Measurements from ENCODE around the gene PMEPA1. TPM values are rescaled to one million over a fixed set of nuclear protein-coding genes. Genes with fewer than 3 reads are reported as not detected.

The PMEPA1 gene
- polyA plus RNA-seq, 1 donor = 18.9 TPM

DNA sequence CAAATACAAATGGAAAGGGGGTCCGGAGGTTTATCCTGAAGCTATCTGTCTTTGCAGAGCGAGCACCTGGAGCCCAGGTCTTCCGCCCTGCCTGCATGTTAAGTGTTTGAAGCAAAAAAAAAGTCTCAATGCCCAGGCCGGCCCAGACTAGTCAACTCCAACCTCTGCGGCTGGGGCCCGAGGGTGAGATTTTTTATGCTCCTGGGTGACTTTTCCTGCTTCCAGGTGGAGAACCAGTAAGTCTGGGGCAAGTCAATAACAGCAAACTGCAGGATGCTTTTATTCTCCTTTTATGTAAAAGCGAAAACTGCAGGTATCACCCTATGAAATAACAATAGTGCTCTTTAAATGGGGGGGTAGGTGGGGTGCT, 87.6 kb downstream of the PMEPA1 start:
- H3K4me1 ChIP-seq (ENCODE audit: control insufficient read depth, insufficient read depth, low read length) = peaks cover 7% of the 10 kb centered on the region
- no peak for DNase-seq
- no peak overlapping the region for H3K4me3 ChIP-seq (ENCODE audit: low read length)
- H3K27me3 ChIP-seq (ENCODE audit: control insufficient read depth, insufficient read depth, low read length) = no peaks in the 10 kb centered on the region
- peaks cover 4% of the 10 kb centered on the region for H3K9me3 ChIP-seq (ENCODE audit: control insufficient read depth, low read depth, low read length)
- H3K27ac ChIP-seq (ENCODE audit: low read length) = no peak overlapping the region
- H3K36me3 ChIP-seq (ENCODE audit: control insufficient read depth, insufficient read depth, low read length) = no peaks in the 10 kb centered on the region
- no CpG with 5 or more reads among the region's 7 CpGs for WGBS (ENCODE audit: insufficient coverage, low lambda C conversion rate)

DNA sequence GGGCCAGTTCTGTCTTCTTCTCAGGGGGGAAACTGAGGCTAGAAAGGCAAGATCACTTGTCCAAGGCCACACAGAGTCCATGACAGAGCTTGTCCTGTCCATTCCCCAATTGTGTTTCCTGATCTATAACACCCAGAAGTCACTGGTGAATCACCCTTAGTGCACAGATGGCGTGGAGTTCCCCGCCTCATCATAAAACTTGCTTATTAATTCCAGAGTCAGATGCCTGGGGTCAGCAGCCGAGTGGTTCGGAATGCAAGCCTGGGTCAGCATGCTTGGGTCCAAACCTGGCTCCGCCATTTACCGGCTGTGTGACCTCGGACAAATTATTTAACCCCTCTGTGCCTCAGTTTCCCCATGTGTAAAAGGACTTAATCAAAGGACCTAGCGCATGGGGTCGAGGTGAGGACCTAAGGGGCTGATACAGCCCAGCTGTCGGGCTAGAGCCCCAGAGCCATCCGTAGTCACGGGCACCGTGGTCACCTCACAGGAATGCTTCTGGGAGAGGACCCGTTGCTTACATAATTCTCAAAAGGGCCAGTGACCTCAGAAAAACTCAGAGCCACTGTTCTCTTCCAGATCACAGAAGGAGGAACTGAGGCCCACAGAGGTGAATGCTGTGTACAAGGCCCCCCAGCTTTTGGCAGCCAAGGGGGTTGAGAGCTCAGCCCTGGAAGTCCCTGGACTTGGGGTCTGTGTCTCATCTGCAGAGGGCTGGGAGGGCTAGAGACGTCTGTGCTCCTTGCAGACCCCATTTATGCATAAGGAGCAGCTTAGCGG, 88.2 kb downstream of the PMEPA1 start:
- H3K27ac ChIP-seq (ENCODE audit: low read length) = no peak overlapping the region
- no CpG with 5 or more reads among the region's 16 CpGs for WGBS (ENCODE audit: insufficient coverage, low lambda C conversion rate)
- no peak for DNase-seq

DNA sequence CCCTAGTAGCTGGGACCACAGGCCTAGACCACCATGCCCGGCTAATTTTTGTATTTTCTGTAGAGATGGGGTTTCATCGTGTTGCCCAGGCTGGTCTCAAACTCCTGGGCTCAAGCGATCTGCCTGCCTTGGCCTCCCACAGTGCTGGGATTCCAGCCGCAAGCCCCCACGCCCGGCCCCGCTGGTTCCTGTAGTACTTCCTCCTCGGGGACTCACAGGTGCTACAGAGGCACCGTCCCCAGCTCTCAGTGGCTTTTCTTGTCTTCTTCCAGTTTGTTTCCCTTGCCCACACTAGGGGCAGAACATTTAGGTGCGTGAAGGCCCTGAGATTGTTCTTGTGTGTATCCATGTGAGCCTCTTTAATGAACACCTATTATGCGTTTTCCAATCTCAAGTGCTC, 88.8 kb downstream of the PMEPA1 start:
- Histone ChIP-seq H3K4me3 (ENCODE audit: low read length) (no peak overlapping the region), H3K36me3 (ENCODE audit: control insufficient read depth, insufficient read depth, low read length) (no peaks in the 10 kb centered on the region), H3K27me3 (ENCODE audit: control insufficient read depth, insufficient read depth, low read length) (no peaks in the 10 kb centered on the region), H3K9me3 (ENCODE audit: control insufficient read depth, low read depth, low read length) (peaks cover 4% of the 10 kb centered on the region), H3K4me1 (ENCODE audit: control insufficient read depth, insufficient read depth, low read length) (peaks cover 7% of the 10 kb centered on the region), H3K27ac (ENCODE audit: low read length) (no peak overlapping the region)
- no peak for DNase-seq
- 85% methylated on average over 5 of the region's 11 CpGs for WGBS (ENCODE audit: insufficient coverage, low lambda C conversion rate)

More for the DNA sequence above, 88.2 kb downstream of the PMEPA1 start:
- no peak overlapping the region for H3K4me3 ChIP-seq (ENCODE audit: low read length)
- peaks cover 7% of the 10 kb centered on the region for H3K4me1 ChIP-seq (ENCODE audit: control insufficient read depth, insufficient read depth, low read length)
- no peaks in the 10 kb centered on the region for H3K27me3 ChIP-seq (ENCODE audit: control insufficient read depth, insufficient read depth, low read length)
- peaks cover 4% of the 10 kb centered on the region for H3K9me3 ChIP-seq (ENCODE audit: control insufficient read depth, low read depth, low read length)
- no peaks in the 10 kb centered on the region for H3K36me3 ChIP-seq (ENCODE audit: control insufficient read depth, insufficient read depth, low read length)

DNA sequence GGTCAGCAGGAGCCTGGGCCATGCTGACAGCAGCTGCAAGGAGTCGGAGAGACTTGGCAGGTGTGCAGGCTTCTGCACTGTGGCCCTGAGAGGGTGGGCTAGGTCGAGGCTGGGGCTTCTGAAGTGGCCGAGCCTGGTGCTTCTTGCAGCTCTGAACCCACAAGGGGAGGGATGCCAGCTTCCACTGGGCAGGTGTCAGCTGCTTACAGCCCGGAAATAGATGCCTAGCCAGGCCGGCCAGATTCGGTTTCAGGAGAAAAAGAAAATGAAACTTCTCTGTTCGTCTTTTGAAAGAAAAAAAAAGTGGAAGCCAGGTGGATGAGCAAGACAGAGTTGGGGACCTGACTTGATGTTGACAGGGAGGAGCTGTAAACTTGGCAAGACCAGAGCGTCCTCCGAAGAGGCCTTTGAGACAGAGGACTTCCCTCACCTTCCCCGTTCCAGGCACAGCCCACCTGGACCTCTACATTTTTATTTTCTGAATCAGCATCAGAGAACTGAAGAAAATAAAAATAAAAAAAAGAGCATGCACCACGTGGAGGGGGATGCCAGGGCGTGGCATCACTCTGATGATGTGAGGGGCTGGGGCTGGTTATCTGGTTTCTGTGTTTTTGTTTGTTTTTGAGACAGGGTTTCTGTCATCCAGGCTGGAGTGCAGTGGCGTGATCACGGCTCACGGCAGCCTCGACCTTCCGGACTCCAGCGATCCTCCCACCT, 89.4 kb downstream of the PMEPA1 start, which contains the start of gene ZBP1:
ZBP1 (minus strand) TSS at position 153 of the 717 bp plus-strand sequence; CDS start at position 22, 131 bp downstream.
- H3K27ac ChIP-seq (ENCODE audit: low read length) = no peak within 1 kb of the TSS
- WGBS (ENCODE audit: insufficient coverage, low lambda C conversion rate) = 28% methylated on average over 2 of the region's 18 CpGs
- DNase-seq = peak in 1 of 2 donors; percentile 72
- H3K9me3 ChIP-seq (ENCODE audit: control insufficient read depth, low read depth, low read length) = peaks cover under 1% of the 10 kb centered on the region
- H3K27me3 ChIP-seq (ENCODE audit: control insufficient read depth, insufficient read depth, low read length) = no peaks in the 10 kb centered on the region
- H3K4me1 ChIP-seq (ENCODE audit: control insufficient read depth, insufficient read depth, low read length) = peaks cover 7% of the 10 kb centered on the region
- H3K36me3 ChIP-seq (ENCODE audit: control insufficient read depth, insufficient read depth, low read length) = no peaks in the 10 kb centered on the region
- H3K4me3 ChIP-seq (ENCODE audit: low read length) = no peak within 1 kb of the TSS

DNA sequence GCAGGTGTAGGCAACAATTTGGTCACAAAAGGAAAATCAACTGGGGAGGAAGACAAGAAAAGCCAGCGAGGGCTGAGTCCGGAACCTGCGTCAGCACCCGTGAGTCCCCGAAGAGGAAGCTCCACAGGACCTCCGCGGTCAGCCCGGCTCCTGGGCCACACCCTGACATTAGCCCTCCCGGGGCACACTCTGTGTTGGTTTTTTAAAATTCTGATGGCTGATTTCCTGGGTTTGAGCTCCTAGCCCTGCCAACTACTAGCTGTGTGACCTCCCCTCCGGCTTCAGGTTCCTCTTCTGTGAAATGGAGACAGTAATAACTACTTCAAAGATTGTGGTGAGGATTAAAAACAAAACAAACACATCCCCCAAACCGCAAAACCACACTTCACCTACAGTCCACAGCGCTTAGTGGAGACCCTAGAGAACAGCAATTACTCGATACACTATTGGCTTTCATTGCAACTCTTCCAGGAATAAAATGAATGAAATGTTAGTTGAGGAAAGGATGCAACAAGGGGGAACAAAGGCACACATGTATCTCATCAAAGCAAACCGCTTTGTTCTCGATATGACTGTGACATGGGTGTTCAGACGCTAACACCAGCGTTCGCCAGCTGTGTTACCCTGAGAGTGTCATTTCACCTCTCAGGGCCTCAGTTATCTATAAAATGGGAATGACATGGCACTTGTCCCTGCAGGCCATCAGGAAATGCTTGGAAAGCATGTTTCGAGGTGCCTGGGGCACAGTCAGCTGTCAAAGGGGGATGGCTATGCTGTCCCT, 90.6 kb downstream of the PMEPA1 start:
- Histone ChIP-seq H3K36me3 (ENCODE audit: control insufficient read depth, insufficient read depth, low read length) (no peaks in the 10 kb centered on the region), H3K9me3 (ENCODE audit: control insufficient read depth, low read depth, low read length) (no peaks in the 10 kb centered on the region), H3K27ac (ENCODE audit: low read length) (no peak overlapping the region), H3K4me3 (ENCODE audit: low read length) (no peak overlapping the region), H3K4me1 (ENCODE audit: control insufficient read depth, insufficient read depth, low read length) (peaks cover 7% of the 10 kb centered on the region), H3K27me3 (ENCODE audit: control insufficient read depth, insufficient read depth, low read length) (no peaks in the 10 kb centered on the region)
- WGBS (ENCODE audit: insufficient coverage, low lambda C conversion rate) = no CpG with 5 or more reads among the region's 19 CpGs
- DNase-seq = no peak

DNA sequence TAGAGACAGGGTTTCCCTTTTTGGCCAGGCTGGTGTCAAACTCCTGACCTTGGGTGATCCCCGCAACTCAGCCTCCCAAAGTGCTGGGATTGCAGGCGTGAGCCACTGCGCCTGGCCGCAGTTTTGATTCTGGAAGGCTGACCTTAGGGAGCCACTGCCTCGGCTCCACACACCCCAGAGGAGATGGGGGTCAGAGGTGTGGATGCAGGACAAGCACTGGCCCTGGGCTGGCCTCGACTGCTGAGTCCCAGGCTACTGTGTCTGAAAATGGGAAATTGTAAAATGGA, 91.1 kb downstream of the PMEPA1 start:
- no peaks in the 10 kb centered on the region for H3K36me3 ChIP-seq (ENCODE audit: control insufficient read depth, insufficient read depth, low read length)
- WGBS (ENCODE audit: insufficient coverage, low lambda C conversion rate) = no CpG with 5 or more reads among the region's 6 CpGs
- H3K4me3 ChIP-seq (ENCODE audit: low read length) = no peak overlapping the region
- peaks cover 7% of the 10 kb centered on the region for H3K4me1 ChIP-seq (ENCODE audit: control insufficient read depth, insufficient read depth, low read length)
- DNase-seq = no peak
- no peak overlapping the region for H3K27ac ChIP-seq (ENCODE audit: low read length)
- no peaks in the 10 kb centered on the region for H3K27me3 ChIP-seq (ENCODE audit: control insufficient read depth, insufficient read depth, low read length)
- H3K9me3 ChIP-seq (ENCODE audit: control insufficient read depth, low read depth, low read length) = no peaks in the 10 kb centered on the region

DNA sequence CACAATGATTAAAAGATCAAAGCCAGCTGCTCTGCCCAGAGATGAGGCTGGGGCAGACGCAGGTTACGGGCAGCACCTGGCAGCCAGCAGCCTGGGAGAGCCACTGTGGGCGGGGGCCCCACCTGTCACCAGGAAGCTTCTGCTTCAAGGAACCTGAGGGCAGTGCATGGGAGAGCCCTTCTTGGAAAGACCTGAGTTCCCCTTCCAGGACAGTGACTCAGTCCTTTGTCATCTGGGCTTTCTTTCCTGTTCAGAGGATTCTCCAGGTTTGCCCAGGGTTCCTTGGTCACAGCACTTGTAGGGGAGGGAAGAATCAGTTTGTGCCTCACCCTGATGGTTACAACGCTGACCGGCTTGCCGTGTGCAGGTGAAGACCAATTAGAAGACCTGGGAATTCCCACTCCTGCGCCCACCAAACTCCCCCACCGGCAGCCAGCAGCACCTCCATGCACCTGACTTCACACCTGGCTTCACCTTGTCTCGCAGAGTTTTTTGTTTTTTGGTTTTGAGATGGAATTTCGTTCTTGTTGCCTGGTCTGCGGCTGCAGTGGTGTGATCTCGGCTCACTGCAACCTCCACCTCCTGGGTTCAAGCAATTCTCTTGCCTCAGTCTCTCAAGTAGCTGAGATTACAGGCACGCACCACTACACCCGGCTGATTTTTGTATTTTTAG, 91.6 kb downstream of the PMEPA1 start:
- no peak overlapping the region for H3K4me3 ChIP-seq (ENCODE audit: low read length)
- WGBS (ENCODE audit: insufficient coverage, low lambda C conversion rate) = 60% methylated on average over 2 of the region's 14 CpGs
- H3K27me3 ChIP-seq (ENCODE audit: control insufficient read depth, insufficient read depth, low read length) = no peaks in the 10 kb centered on the region
- H3K27ac ChIP-seq (ENCODE audit: low read length) = no peak overlapping the region
- no peaks in the 10 kb centered on the region for H3K9me3 ChIP-seq (ENCODE audit: control insufficient read depth, low read depth, low read length)
- no peaks in the 10 kb centered on the region for H3K36me3 ChIP-seq (ENCODE audit: control insufficient read depth, insufficient read depth, low read length)
- peak in 1 of 2 donors; percentile 62 for DNase-seq
- peaks cover 7% of the 10 kb centered on the region for H3K4me1 ChIP-seq (ENCODE audit: control insufficient read depth, insufficient read depth, low read length)

DNA sequence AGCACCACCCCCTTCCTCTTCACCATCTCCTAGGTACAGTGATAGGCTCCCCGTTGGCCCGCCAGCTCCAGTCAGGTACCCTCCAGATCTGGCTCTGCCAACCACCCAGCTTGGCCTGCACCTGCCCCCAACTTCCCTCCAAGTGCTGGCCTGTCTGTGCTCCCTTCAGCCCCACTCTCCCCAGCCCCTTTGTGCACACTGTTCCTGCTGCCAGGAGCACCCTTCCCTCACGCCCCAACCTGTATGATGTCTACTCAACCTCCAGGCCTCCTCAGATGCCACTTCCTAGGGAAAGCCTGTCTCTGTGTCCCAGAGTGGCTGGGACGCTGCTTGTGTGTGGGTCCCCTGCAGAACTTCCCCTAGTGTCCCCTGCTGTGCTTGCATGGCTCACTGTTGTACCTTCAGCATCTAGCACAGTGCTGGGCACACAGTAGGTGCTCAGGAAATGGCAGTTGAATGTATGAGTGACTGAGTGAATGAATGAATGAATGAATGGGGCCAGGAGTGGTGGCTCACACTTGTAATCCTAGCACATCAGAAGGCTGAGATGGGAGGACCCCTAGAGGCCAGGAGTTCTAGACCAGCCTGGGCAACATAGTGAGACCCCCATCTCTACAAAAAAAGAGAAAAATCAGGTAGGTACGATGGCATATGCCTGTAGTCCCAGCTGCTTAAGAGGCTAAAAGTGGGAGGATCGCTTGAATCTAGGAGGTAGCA, 92.6 kb downstream of the PMEPA1 start:
- no peak for DNase-seq
- peaks cover 7% of the 10 kb centered on the region for H3K4me1 ChIP-seq (ENCODE audit: control insufficient read depth, insufficient read depth, low read length)
- no peaks in the 10 kb centered on the region for H3K9me3 ChIP-seq (ENCODE audit: control insufficient read depth, low read depth, low read length)
- no peaks in the 10 kb centered on the region for H3K27me3 ChIP-seq (ENCODE audit: control insufficient read depth, insufficient read depth, low read length)
- H3K4me3 ChIP-seq (ENCODE audit: low read length) = no peak overlapping the region
- no peak overlapping the region for H3K27ac ChIP-seq (ENCODE audit: low read length)
- no CpG with 5 or more reads among the region's 6 CpGs for WGBS (ENCODE audit: insufficient coverage, low lambda C conversion rate)
- H3K36me3 ChIP-seq (ENCODE audit: control insufficient read depth, insufficient read depth, low read length) = no peaks in the 10 kb centered on the region

DNA sequence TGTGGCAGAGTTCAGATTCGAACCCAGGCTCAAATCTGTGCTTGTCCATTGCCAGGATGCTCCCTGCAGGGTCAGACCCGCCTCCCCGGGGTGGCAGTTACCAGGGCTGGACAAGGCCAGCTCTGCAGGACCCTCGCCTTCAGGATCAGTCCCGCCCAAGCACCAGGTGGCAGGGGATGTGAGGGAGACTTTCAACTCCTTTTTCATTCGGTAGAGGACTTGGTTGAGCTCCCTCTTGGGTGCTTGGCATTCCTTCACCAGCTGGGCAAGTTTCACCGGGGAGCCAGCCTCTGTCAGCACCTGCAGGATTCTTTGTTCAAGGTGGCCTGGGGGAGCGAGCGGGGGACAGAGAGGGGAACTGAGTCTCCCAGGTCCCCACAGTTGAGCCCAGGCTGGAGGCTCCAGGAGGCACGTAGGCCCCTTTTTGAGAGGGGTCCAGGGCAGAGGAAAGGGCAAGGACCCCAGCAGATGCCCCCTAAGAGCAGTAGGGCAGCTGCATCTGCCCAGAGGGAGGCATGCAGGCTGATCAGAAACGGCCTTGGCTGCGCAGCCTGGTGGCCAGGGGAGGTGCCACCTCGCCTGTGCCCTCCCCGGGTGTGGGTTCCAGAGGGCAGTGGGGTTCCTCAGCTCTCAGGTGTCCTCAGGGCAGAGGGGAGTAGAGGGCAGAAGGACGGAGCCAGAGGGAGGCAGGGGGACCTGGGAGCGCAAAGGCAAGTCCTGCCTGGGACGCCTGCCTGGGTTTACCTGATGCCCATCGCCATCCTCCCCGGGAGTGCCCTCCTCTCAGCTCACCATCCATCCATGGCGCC, 93.5 kb downstream of the PMEPA1 start:
- H3K9me3 ChIP-seq (ENCODE audit: control insufficient read depth, low read depth, low read length) = no peaks in the 10 kb centered on the region
- no peak overlapping the region for H3K27ac ChIP-seq (ENCODE audit: low read length)
- peaks cover 7% of the 10 kb centered on the region for H3K4me1 ChIP-seq (ENCODE audit: control insufficient read depth, insufficient read depth, low read length)
- H3K27me3 ChIP-seq (ENCODE audit: control insufficient read depth, insufficient read depth, low read length) = no peaks in the 10 kb centered on the region
- H3K36me3 ChIP-seq (ENCODE audit: control insufficient read depth, insufficient read depth, low read length) = no peaks in the 10 kb centered on the region
- WGBS (ENCODE audit: insufficient coverage, low lambda C conversion rate) = no CpG with 5 or more reads among the region's 20 CpGs
- H3K4me3 ChIP-seq (ENCODE audit: low read length) = no peak overlapping the region
- DNase-seq = no peak

Measured in large intestine (tissue), 3 donors.